GM12878 (cell line): ENCODE data around the gene AP2S1. TPM values are rescaled to one million over a fixed set of nuclear protein-coding genes. Genes with fewer than 3 reads are reported as not detected.
"Not testable (repeated sequence)": the region's sequence is repeated elsewhere in the genome, so short reads cannot be mapped to it uniquely, and the experiment has no call there.

Source experiments
- ATAC-seq: fragments of 200-7000 bp; cut with Tn5 transposase; 3 replicates; pipeline ENCODE4 v1.9.1; 2020; ENCODE audit warnings: mild to moderate bottlenecking, moderate library complexity
- BruUV-seq: library from RNA; stranded (reverse); fragments of 400-500 nt; replicated peaks from 2 replicates; lab custom pipeline; 2021; lab: Mats Ljungman, UMichigan
- CTCF ChIA-PET: fragments of 300-600 bp; sonication (Branson Sonifier 250); formaldehyde crosslinking; extraction: SDS; loops from one replicate; lab custom pipeline; 2021; ENCODE audit warnings: inconsistent platforms; lab: Yijun Ruan, JAX
- POLR2A ChIA-PET: fragments of 350-600 bp; formaldehyde crosslinking; extraction: SDS; loops from one replicate; lab custom pipeline; 2021; ENCODE audit warnings: inconsistent platforms; lab: Charles Lee
- RAD21 ChIA-PET: fragments of 300-600 bp; sonication (Branson Sonifier 250); formaldehyde crosslinking; loops from one replicate; lab custom pipeline; 2023; ENCODE audit warnings: antibody characterized with exemption; ENCODE audit not compliant: unreplicated experiment; lab: Charles Lee
- SMC1A ChIA-PET: fragments of 300-600 bp; sonication (Branson Sonifier 250); formaldehyde crosslinking; loops from one replicate; lab custom pipeline; 2023; ENCODE audit not compliant: unreplicated experiment, uncharacterized antibody; lab: Charles Lee
- DNase-seq: peaks from one replicate; pipeline ENCODE4 v3.0.0-alpha.2; 2011; ENCODE audit warnings: low read depth, low spot score
- FAIRE-seq: peaks from 3 replicates; lab custom pipeline; 2011; peaks lifted over from hg19 to GRCh38; lab: Jason Lieb, UNC
- H2AFZ ChIP-seq: 2 replicates; pipeline ENCODE4 v1.6.0; 2011; ENCODE audit warnings: low read depth, low read length, control low read depth; ENCODE audit not compliant: control insufficient read depth
- H3K27ac ChIP-seq: 2 replicates; pipeline ENCODE4 v1.5.1; 2011; ENCODE audit warnings: control low read depth; ENCODE audit not compliant: control insufficient read depth, insufficient read depth
- H3K27me3 ChIP-seq, 2 experiments: replicated peaks in 1 of 2; 2 replicates each; pipeline versions ENCODE4 v1.6.0 to v1.6.1; 2011; ENCODE audit warnings: low read length in 1 of 2; ENCODE audit not compliant: control insufficient read depth in 2 of 2, insufficient read depth in 2 of 2
- H3K36me3 ChIP-seq, 2 experiments: 2 replicates each; pipeline ENCODE4 v1.5.1; 2011; ENCODE audit warnings: low read length in 1 of 2; ENCODE audit not compliant: control insufficient read depth in 2 of 2, insufficient read depth in 2 of 2
- H3K4me1 ChIP-seq: 2 replicates; pipeline ENCODE4 v1.6.1; 2011; ENCODE audit warnings: mild to moderate bottlenecking, low read length, moderate library complexity, mixed read lengths; ENCODE audit not compliant: control insufficient read depth, insufficient read depth
- H3K4me2 ChIP-seq: 2 replicates; pipeline ENCODE4 v1.6.0; 2011; ENCODE audit warnings: control low read depth; ENCODE audit not compliant: control insufficient read depth, insufficient read depth
- H3K4me3 ChIP-seq: fragments of 200-600 bp; sonication (generic); 2 replicates; pipeline ENCODE4 v1.5.1; 2016
- H3K79me2 ChIP-seq: 2 replicates; pipeline ENCODE4 v1.6.0; 2011; ENCODE audit warnings: low read length; ENCODE audit not compliant: control insufficient read depth, insufficient read depth
- H3K9ac ChIP-seq: 2 replicates; pipeline ENCODE4 v1.8.0; 2011; ENCODE audit warnings: low read length, control low read depth, mixed read lengths; ENCODE audit not compliant: control insufficient read depth, insufficient read depth
- H3K9me3 ChIP-seq: replicated peaks from 3 replicates; pipeline ENCODE4 v1.5.1; 2011; ENCODE audit warnings: mild to moderate bottlenecking, low read length; ENCODE audit not compliant: control insufficient read depth, insufficient read depth
- H4K20me1 ChIP-seq: 2 replicates; pipeline ENCODE4 v1.6.0; 2011; ENCODE audit not compliant: control insufficient read depth, insufficient read depth
- FOXM1 ChIP-seq: IDR thresholded peaks from 2 replicates; pipeline ENCODE4 v1.6.1; 2012; ENCODE audit warnings: low read depth, mild to moderate bottlenecking, inconsistent platforms, low read length, moderate library complexity
- GABPA ChIP-seq: IDR thresholded peaks from 2 replicates; pipeline ENCODE4 v1.6.1; 2014; ENCODE audit warnings: antibody characterized with exemption, low read depth, mild to moderate bottlenecking, inconsistent platforms
- MAX ChIP-seq: IDR thresholded peaks from 2 replicates; pipeline ENCODE4 v1.6.1; 2012; ENCODE audit warnings: low read depth, low read length, improper control_type of control experiment
- PAX5 ChIP-seq: IDR thresholded peaks from 2 replicates; pipeline ENCODE4 v1.6.1; 2011; ENCODE audit warnings: low read depth, low read length, borderline replicate concordance
- WRNIP1 ChIP-seq: IDR thresholded peaks from 2 replicates; pipeline ENCODE4 v1.6.1; 2011; ENCODE audit warnings: low read depth, low read length, improper control_type of control experiment, borderline replicate concordance
- WGBS: methylation state at CpG from one replicate; pipeline ENCODE4 v1.1.6; 2016; ENCODE audit warnings: low lambda C conversion rate; ENCODE audit not compliant: insufficient replicate concordance, insufficient coverage; ENCODE audit errors: missing lambda C conversion rate; 5-methylcytosine and 5-hydroxymethylcytosine counted together
- in situ Hi-C: fragments of 300-500 bp; cut with MboI; formaldehyde crosslinking; loops from 9 replicates; pipeline ENCODE4 v1.14.3; 2018; ENCODE audit warnings: mixed read lengths
- intact Hi-C: fragments of 100-400 bp; cut with micrococcal nuclease; formaldehyde crosslinking; loops from one replicate; pipeline ENCODE4 v1.14.2; 2022; ENCODE audit not compliant: unreplicated experiment
- polyA plus RNA-seq, 11 experiments: library from polyadenylated mRNA; depleted of rRNA in 4 of 11; unstranded in 6 of 11; stranded (reverse) in 5 of 11; fragments of >200 nt; fragmentation: Nextera tagmentation in 4 of 11; fragmentation: Illumina TruSeq in 1 of 11; extraction: Ambion mirVana in 4 of 11; extraction: Trizol in 1 of 11; gene quantifications; 1 replicate in 1 of 11; 2 replicates in 10 of 11; pipeline versions ENCODE4 v1.2.1 to v1.2.3, GENCODE V29; 2011 to 2016; ENCODE audit warnings: inconsistent platforms in 2 of 11, missing spikeins in 2 of 11, low read depth in 1 of 11
- total RNA-seq, 4 experiments: library from RNA; depleted of rRNA in 3 of 4; stranded (reverse); fragments of >200 nt in 3 of 4; fragmentation: Illumina TruSeq in 1 of 4; extraction: Trizol in 1 of 4; gene quantifications; 2 replicates each; pipeline versions ENCODE4 v1.2.1 to v1.2.3, GENCODE V29; 2013 to 2021
- TF ChIP-seq, protein P1 (sequence below): IDR thresholded peaks from 2 replicates; pipeline ENCODE4 v1.6.1; 2011; ENCODE audit warnings: low read depth, low read length, improper control_type of control experiment, borderline replicate concordance

AP2S1 gene
- total and polyA plus RNA-seq, 10 of the 15 experiments (the other 5 are each of a cell fraction or from before 2014, with no cell fraction given): 10.8 to 239 (median 104) TPM

DNA sequence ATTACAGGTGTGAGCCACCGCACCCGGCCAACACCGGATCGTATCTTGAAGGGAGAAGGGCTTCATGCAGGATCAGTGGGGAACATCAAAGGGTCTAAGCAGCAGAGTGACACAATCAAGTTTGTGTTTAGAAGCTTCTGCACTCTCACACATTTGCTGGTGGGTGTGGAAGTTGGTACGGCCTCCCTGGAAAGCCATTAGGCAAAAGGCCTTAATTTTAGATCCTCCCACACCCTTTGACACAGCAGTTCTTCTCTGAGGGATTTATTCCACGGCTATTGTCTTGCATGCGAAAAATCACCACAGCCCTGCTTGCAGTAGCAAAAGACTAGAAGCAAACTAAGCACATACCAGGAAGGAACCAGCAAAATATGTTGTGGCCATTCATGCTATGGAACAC, 44.0 kb downstream of the AP2S1 start (continued):
- TF ChIP-seq, protein P1, sequence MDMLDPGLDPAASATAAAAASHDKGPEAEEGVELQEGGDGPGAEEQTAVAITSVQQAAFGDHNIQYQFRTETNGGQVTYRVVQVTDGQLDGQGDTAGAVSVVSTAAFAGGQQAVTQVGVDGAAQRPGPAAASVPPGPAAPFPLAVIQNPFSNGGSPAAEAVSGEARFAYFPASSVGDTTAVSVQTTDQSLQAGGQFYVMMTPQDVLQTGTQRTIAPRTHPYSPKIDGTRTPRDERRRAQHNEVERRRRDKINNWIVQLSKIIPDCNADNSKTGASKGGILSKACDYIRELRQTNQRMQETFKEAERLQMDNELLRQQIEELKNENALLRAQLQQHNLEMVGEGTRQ: no peak
- TF ChIP-seq MAX (no peak), PAX5 (no peak), WRNIP1 (no peak), FOXM1 (no peak), GABPA (no peak)
- TF ChIP-seq, all 136 proteins: peak for 0

DNA sequence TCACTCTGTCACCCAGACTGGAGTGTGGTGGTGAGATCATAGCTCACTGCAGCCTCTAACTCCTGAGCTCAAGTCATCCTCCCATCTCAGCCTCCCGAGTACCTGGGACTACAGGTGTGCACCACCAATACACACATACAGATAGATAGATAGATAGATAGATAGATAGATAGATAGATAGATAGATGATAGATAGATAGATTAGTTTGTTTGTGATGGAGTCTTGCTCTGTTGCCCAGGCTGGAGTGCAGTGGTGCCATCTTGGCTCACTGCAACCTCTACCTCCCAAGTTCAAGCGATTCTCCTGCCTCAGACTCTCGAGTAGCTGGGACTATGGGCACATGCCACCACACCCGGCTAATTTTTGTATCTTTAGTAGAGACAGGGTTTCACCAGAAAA, 46.2 kb downstream of the AP2S1 start:
- DNase-seq, H3K27ac ChIP-seq, H3K4me3 ChIP-seq, intact Hi-C loops, in situ Hi-C loops, H4K20me1 ChIP-seq, H2AFZ ChIP-seq, H3K4me1 ChIP-seq, ATAC-seq, FAIRE-seq, H3K36me3 ChIP-seq, H3K9me3 ChIP-seq, H3K4me2 ChIP-seq, H3K79me2 ChIP-seq, BruUV-seq, H3K27me3 ChIP-seq, H3K9ac ChIP-seq: not testable (repeated sequence)
- WGBS: 72% methylated on average over 4 of the region's 4 CpGs
- RAD21 ChIA-PET: interaction anchor here (1.0 to 1.4 kb wide), 2 partner anchors 17 to 36 kb away, joined by 3 to 4 read pairs; no protein-coding TSS in a partner anchor
- SMC1A ChIA-PET: interaction anchor here (0.9 kb wide), 2 partner anchors 20 to 51 kb away, joined by 3 read pairs; no protein-coding TSS in a partner anchor
- CTCF ChIA-PET: interaction anchor here (0.6 to 1.8 kb wide), 7 partner anchors 20 to 99 kb away, joined by 3 to 6 read pairs (median 4); no protein-coding TSS in a partner anchor
- POLR2A ChIA-PET: interaction anchor here (1.4 to 2.6 kb wide), 3 partner anchors 15 to 25 kb away, joined by 3 to 8 read pairs (median 5); partner anchors contain the start of gene SLC1A5
